ENCODE data around the gene CASQ1. TPM values are rescaled to one million over a fixed set of nuclear protein-coding genes. Genes with fewer than 3 reads are reported as not detected.

The CASQ1 gene
- total RNA-seq, 1 donor from 2014 or later: 0.27 TPM

- ATAC-seq (peak in 1 of 2 donors; percentile 23), DNase-seq (no peak)
- intact Hi-C loops (cut with DNase I): no loop called here
- peak overlapping the region; percentile 92 for H3K4me3 ChIP-seq
- peak overlapping the region; percentile 95 for H3K27ac ChIP-seq
- peaks cover 11% of the 10 kb centered on the region for H3K36me3 ChIP-seq
- TF ChIP-seq CTCF (IDR thresholded peaks at IDR 0.05): no peak
- H3K9me3 ChIP-seq: no peaks in the 10 kb centered on the region
- peaks cover 52% of the 10 kb centered on the region for H3K4me1 ChIP-seq
- H3K27me3 ChIP-seq (ENCODE audit: low read depth): no peaks in the 10 kb centered on the region
These were observed 14.3 kb downstream of the CASQ1 start for GRCh38 chr1:160204526-160205241.

- peaks cover 11% of the 10 kb centered on the region for H3K36me3 ChIP-seq
- DNase-seq (peak; percentile 79), ATAC-seq (peak; percentile 91 to 94)
- intact Hi-C loops (cut with DNase I): no loop called here
- H3K4me3 ChIP-seq: peak within 1 kb of the TSS; percentile 92
- H3K4me1 ChIP-seq: peaks cover 59% of the 10 kb centered on the region
- H3K27ac ChIP-seq: peak within 1 kb of the TSS; percentile 95
- H3K9me3 ChIP-seq: no peaks in the 10 kb centered on the region
- no peak for TF ChIP-seq CTCF (IDR thresholded peaks at IDR 0.05)
- no peaks in the 10 kb centered on the region for H3K27me3 ChIP-seq (ENCODE audit: low read depth)
These were observed 15.1 kb downstream of the CASQ1 start, which contains the start of gene PEA15 for GRCh38 chr1:160205242-160206035. Gene PEA15 (plus strand): TSS chr1:160205384. CDS start chr1:160211545, 6,161 bp downstream.

- intact Hi-C loops (cut with DNase I): no loop called here
- Histone ChIP-seq H3K27me3 (ENCODE audit: low read depth) (no peaks in the 10 kb centered on the region), H3K4me1 (peaks cover 59% of the 10 kb centered on the region), H3K36me3 (peaks cover 17% of the 10 kb centered on the region), H3K4me3 (peak overlapping the region; percentile 92), H3K9me3 (no peaks in the 10 kb centered on the region), H3K27ac (peak overlapping the region; percentile 95)
- TF ChIP-seq CTCF (IDR thresholded peaks at IDR 0.05): no peak
- ATAC-seq (peak; percentile 58 to 71), DNase-seq (no peak)
These were observed 15.6 kb downstream of the CASQ1 start for GRCh38 chr1:160206036-160206389.

GRCh38 chr1:160206421-160207117 lies 16.2 kb downstream of the CASQ1 start:
- Histone ChIP-seq H3K36me3 (peaks cover 23% of the 10 kb centered on the region), H3K9me3 (no peaks in the 10 kb centered on the region), H3K27me3 (ENCODE audit: low read depth) (no peaks in the 10 kb centered on the region), H3K4me1 (peaks cover 59% of the 10 kb centered on the region), H3K27ac (peak overlapping the region; percentile 95), H3K4me3 (peak overlapping the region; percentile 92)
- no peak for ATAC-seq
- TF ChIP-seq CTCF (IDR thresholded peaks at IDR 0.05): no peak
- intact Hi-C loops (cut with DNase I): no loop called here
- no peak for DNase-seq

- no peak for ATAC-seq
- Histone ChIP-seq H3K36me3 (peaks cover 29% of the 10 kb centered on the region), H3K9me3 (no peaks in the 10 kb centered on the region), H3K4me1 (peaks cover 59% of the 10 kb centered on the region), H3K27ac (peak overlapping the region; percentile 60), H3K27me3 (ENCODE audit: low read depth) (no peaks in the 10 kb centered on the region), H3K4me3 (peak overlapping the region; percentile 92)
- no peak for DNase-seq
- intact Hi-C loops (cut with DNase I): no loop called here
- TF ChIP-seq CTCF (IDR thresholded peaks at IDR 0.05): no peak
These were observed 16.8 kb downstream of the CASQ1 start for GRCh38 chr1:160207118-160207650.
